Body of pancreas (tissue), 4 donors: ENCODE data around the gene ZNF584. TPM values are rescaled to one million over a fixed set of nuclear protein-coding genes. Genes with fewer than 3 reads are reported as not detected.

ENCODE experiments used
- ATAC-seq: fragments of 150-250 bp; one replicate; pipeline ENCODE4 v1.9.1; 2016
- DNase-seq, 4 donors: peaks; one replicate each; pipeline ENCODE4 v3.0.0-alpha.2; 2019
- H3K27ac ChIP-seq, 4 donors: fragments of 200-600 bp; sonication (generic); 1 replicate in 3 of 4; 2 replicates in 1 of 4; pipeline versions ENCODE4 v1.5.1 to v1.6.1; 2016 to 2019; ENCODE audit warnings: mild to moderate bottlenecking in 1 of 4, mixed read lengths in 1 of 4, moderate library complexity in 1 of 4
- H3K27me3 ChIP-seq, 2 donors: fragments of 200-600 bp; sonication (generic); one replicate each; pipeline ENCODE4 v1.6.0; 2016; ENCODE audit warnings: mild to moderate bottlenecking in 1 of 2
- H3K36me3 ChIP-seq, 2 donors: fragments of 200-600 bp; sonication (generic); replicated peaks in 1 of 2; 2 replicates each; pipeline ENCODE4 v1.5.1; 2016; ENCODE audit warnings: low read depth in 2 of 2; ENCODE audit not compliant: insufficient read depth in 1 of 2
- H3K4me1 ChIP-seq: fragments of 200-600 bp; sonication (generic); one replicate; pipeline ENCODE4 v1.6.0; 2016
- H3K4me3 ChIP-seq, 2 donors: fragments of 200-600 bp; sonication (generic); 1 replicate in 1 of 2; 2 replicates in 1 of 2; pipeline ENCODE4 v1.5.1; 2016 to 2019
- H3K9me3 ChIP-seq, 3 donors: fragments of 200-600 bp; sonication (generic); 1 replicate in 2 of 3; 2 replicates in 1 of 3; pipeline ENCODE4 v1.5.1; 2016
- POLR2A ChIP-seq, 3 donors: fragments of 450-650 bp; IDR thresholded peaks; one replicate each; pipeline ENCODE4 v1.6.1; 2016; ENCODE audit warnings: antibody characterized with exemption in 3 of 3, mild to moderate bottlenecking in 2 of 3
- WGBS, 2 donors: methylation state at CpG; one replicate each; pipeline ENCODE4 v1.1.5; 2017; 5-methylcytosine and 5-hydroxymethylcytosine counted together
- intact Hi-C: fragments of 100-400 bp; cut with DNase I; formaldehyde crosslinking; loops from one replicate; pipeline ENCODE4 v1.15.1; 2023
- total RNA-seq, 2 donors: library from RNA; depleted of rRNA; stranded (reverse); fragments of >200 nt; gene quantifications; one replicate each; pipeline ENCODE4 v1.1.0, GENCODE V29; 2016
- TF ChIP-seq, protein P1 (sequence below), 7 experiments: fragments of 450-650 bp in 4 of 7; fragments of 200-600 bp in 3 of 7; sonication (generic) in 3 of 7; IDR thresholded peaks; one replicate each; pipeline ENCODE4 v1.5.1; 2016 to 2019; ENCODE audit warnings: antibody characterized with exemption in 7 of 7

Gene ZNF584
- 10 to 100 TPM in 1 of 2 donors, 1 to 10 TPM in 1; 4.9 to 11.5 TPM for total RNA-seq

DNA sequence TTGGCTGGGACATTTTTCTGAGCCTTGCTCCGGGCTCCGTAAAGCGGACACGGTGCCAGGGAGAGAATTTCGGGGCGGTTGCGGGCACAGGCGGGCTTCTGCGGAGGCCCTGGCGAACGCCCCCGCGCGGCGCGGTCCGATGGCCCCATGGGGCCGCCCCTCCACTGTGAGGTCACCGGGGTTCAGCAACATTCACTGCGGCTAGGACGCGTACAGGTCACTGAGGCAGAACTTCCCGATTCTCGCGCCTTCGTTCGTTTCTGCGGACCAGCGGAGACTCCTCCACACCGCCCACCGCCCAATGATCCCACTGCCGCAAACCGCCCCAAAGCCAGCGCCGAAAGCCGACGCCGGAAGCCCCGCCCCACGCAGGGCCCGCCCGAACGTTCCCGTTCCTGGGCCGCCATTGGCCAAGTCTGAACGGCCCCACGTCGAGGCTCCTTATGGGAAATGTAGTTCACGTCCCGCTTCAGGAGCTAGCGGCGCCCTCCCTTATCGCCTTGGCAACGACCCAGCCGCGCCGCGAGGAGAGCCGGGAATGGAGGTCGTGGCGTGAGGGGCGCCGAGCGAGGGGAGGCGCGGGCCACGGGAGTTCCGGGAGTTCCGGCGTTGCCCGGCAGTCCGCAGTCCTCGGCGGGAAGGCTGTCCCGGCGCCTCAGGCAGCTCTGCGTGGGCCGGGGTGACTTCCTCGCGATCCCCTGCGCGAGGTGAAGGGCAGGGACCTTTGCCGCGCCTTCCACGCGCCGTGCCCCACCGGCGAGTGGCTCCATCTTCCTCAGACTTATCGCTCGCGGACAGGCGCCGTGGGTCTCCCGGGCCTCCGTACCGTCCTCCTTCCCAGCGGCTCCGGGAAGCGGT is at the start of gene ZNF584:
Gene ZNF584, plus strand, starts transcription at position 498 of the 858 bp plus-strand sequence. CDS start 499 bp downstream, outside the sequence.
- DNase-seq = peak; percentile 92 to 96 (median 94)
- TF ChIP-seq POLR2A (IDR thresholded peaks at IDR 0.05) = peak; percentile 56 to 90 (median 84)
- TF ChIP-seq, protein P1, sequence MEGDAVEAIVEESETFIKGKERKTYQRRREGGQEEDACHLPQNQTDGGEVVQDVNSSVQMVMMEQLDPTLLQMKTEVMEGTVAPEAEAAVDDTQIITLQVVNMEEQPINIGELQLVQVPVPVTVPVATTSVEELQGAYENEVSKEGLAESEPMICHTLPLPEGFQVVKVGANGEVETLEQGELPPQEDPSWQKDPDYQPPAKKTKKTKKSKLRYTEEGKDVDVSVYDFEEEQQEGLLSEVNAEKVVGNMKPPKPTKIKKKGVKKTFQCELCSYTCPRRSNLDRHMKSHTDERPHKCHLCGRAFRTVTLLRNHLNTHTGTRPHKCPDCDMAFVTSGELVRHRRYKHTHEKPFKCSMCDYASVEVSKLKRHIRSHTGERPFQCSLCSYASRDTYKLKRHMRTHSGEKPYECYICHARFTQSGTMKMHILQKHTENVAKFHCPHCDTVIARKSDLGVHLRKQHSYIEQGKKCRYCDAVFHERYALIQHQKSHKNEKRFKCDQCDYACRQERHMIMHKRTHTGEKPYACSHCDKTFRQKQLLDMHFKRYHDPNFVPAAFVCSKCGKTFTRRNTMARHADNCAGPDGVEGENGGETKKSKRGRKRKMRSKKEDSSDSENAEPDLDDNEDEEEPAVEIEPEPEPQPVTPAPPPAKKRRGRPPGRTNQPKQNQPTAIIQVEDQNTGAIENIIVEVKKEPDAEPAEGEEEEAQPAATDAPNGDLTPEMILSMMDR (IDR thresholded peaks at IDR 0.05) = peak in 2 of 7 experiments; percentile 10 to 24

DNA sequence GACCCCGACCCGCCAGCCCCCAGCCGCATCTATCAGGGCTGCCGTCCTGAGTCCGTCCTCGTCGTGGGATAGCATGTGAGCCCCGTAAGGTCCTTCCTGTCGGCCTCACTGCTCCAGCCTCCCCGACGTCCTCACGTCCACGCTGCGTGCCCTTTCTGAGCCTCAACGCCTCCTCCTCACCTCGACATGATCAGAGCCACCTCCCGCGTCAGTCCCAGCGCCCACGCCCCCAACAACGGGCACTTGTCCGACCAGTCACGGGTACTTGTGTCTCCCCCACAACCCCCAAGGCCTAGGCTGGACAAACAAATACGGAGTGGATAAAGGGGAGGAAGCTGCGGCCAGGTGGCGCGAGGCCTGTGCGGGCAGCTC is 46.6 kb upstream of the ZNF584 start:
- WGBS, 2 donors = 1 to 2% methylated on average over 7 to 28 of the region's 28 CpGs
- ATAC-seq = peak; percentile 3
- TF ChIP-seq, protein P1 (IDR thresholded peaks at IDR 0.05) = no peak
- no peak for TF ChIP-seq POLR2A (IDR thresholded peaks at IDR 0.05)
- no peaks in the 10 kb centered on the region for H3K36me3 ChIP-seq
- peak overlapping the region; percentile 83 to 95 (median 90) for H3K27ac ChIP-seq
- peak in 3 of 4 donors; percentile 51 to 61 (median 55) for DNase-seq
- H3K4me3 ChIP-seq = peak overlapping the region; percentile 58 to 62
- no peaks in the 10 kb centered on the region for H3K27me3 ChIP-seq
- H3K9me3 ChIP-seq = no peaks in the 10 kb centered on the region
- H3K4me1 ChIP-seq = peaks cover 7% of the 10 kb centered on the region
- intact Hi-C loops = no loop called here

More for the DNA sequence above, at the start of gene ZNF584:
- intact Hi-C loops = no loop called here
- Histone ChIP-seq H3K27me3 (no peaks in the 10 kb centered on the region), H3K36me3 (no peaks in the 10 kb centered on the region), H3K9me3 (no peaks in the 10 kb centered on the region), H3K4me1 (peaks cover 24% of the 10 kb centered on the region), H3K4me3 (peak within 1 kb of the TSS; percentile 76 to 96), H3K27ac (peak within 1 kb of the TSS; percentile 65 to 84 (median 80))
- WGBS, 2 donors = 1% methylated on average over 85 of the region's 100 CpGs; no CpG with 5 or more reads in 1 of the 2 donors
- ATAC-seq = peak; percentile 98

DNA sequence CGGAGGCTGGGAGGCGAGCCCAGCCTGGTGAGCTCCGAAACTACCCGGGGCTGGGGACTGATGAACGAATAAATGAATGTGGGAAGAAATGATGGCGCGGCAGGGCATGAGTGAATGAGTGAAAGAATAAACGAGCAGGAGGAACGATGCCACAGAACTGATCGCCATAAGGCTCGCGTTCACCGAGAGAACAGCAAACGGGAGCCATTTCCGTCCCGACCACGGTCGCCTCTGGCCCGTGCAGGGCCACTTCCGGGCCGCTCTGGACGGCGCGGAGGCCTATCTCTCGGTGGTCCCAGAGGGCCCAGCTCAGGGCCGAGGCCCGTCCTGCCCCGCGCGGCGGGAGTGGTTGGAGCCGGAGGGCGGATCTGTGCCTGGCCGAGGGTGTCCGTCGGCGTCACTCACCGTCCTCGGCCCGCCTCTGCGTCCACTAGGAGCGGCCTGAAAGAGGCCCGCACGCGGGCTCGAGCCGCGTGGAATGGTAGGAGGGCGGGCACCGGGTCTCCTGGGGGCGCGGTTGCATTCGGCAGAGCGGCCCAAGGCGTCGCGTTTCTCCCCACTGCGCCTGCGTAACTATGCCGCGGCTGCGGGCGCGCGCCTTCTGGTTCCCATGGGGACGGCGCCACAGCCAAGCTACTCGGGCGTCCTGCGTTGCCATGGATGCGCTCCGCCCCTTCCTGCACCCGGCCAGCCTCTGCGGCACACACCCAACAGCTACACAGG is 46.0 kb upstream of the ZNF584 start, which contains the start of gene ZNF497:
Gene ZNF497, minus strand, starts transcription at position 480 of the 723 bp plus-strand sequence. CDS start 5,116 bp downstream, outside the sequence.
- WGBS, 2 donors = 0% methylated on average over 14 to 71 of the region's 74 CpGs
- intact Hi-C loops = no loop called here
- TF ChIP-seq, protein P1 (IDR thresholded peaks at IDR 0.05) = peak in 2 of 7 experiments; percentile 1 to 26
- peak; percentile 65 to 94 (median 91) for TF ChIP-seq POLR2A (IDR thresholded peaks at IDR 0.05)

DNA sequence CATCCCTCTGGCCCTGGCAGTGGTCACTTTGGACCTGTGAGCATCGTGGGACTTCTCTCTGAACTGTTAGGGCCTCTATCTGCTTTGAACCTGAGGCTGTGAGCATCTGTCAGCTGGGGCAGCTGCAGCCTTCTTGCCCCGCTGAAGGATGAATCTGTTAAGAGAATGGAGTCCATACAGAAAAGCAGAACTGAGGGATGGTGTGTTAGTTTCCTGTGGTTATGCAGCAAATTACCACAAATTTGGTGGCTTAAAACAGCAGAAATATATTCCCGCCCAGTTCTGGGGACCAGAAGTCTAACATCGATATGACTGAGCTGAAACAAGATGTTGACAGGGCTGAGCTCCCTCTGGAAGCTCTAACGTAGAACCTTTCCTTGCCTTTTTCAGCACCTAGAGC is 44.3 kb upstream of the ZNF584 start:
- H3K36me3 ChIP-seq = no peaks in the 10 kb centered on the region
- peaks cover 7% of the 10 kb centered on the region for H3K4me1 ChIP-seq
- TF ChIP-seq, protein P1 (IDR thresholded peaks at IDR 0.05) = no peak
- TF ChIP-seq POLR2A (IDR thresholded peaks at IDR 0.05) = no peak
- H3K9me3 ChIP-seq = no peaks in the 10 kb centered on the region
- H3K27me3 ChIP-seq = no peaks in the 10 kb centered on the region
- WGBS, 2 donors = 71 to 83% methylated on average over 5 of the region's 5 CpGs
- no peak overlapping the region for H3K27ac ChIP-seq
- no peak for ATAC-seq
- DNase-seq = no peak
- intact Hi-C loops = no loop called here
- no peak overlapping the region for H3K4me3 ChIP-seq

More for the DNA sequence above, 46.0 kb upstream of the ZNF584 start, which contains the start of gene ZNF497:
- H3K9me3 ChIP-seq = no peaks in the 10 kb centered on the region
- no peaks in the 10 kb centered on the region for H3K36me3 ChIP-seq
- H3K27me3 ChIP-seq = no peaks in the 10 kb centered on the region
- H3K4me3 ChIP-seq = peak within 1 kb of the TSS; percentile 58 to 62
- peaks cover 7% of the 10 kb centered on the region for H3K4me1 ChIP-seq
- DNase-seq (peak; percentile 97 to 98 (median 98)), ATAC-seq (peak; percentile 93)
- peak within 1 kb of the TSS; percentile 83 to 95 (median 90) for H3K27ac ChIP-seq
